GM18951 (cell line): Measurements from ENCODE around the gene CX3CL1.

Experiments
- POLR2A ChIP-seq: IDR thresholded peaks from 4 replicates; pipeline ENCODE4 v1.6.1; 2011; ENCODE audit warnings: mild to moderate bottlenecking; ENCODE audit not compliant: insufficient read length, insufficient read depth; ENCODE audit errors: extremely low read depth
- in situ Hi-C: fragments of 300-500 bp; cut with MboI; formaldehyde crosslinking; loops from one replicate; pipeline ENCODE4 v1.12.0; 2022; ENCODE audit warnings: low sequenced_read_pairs, mixed read lengths, inconsistent platforms; ENCODE audit not compliant: unreplicated experiment

The CX3CL1 gene

DNA sequence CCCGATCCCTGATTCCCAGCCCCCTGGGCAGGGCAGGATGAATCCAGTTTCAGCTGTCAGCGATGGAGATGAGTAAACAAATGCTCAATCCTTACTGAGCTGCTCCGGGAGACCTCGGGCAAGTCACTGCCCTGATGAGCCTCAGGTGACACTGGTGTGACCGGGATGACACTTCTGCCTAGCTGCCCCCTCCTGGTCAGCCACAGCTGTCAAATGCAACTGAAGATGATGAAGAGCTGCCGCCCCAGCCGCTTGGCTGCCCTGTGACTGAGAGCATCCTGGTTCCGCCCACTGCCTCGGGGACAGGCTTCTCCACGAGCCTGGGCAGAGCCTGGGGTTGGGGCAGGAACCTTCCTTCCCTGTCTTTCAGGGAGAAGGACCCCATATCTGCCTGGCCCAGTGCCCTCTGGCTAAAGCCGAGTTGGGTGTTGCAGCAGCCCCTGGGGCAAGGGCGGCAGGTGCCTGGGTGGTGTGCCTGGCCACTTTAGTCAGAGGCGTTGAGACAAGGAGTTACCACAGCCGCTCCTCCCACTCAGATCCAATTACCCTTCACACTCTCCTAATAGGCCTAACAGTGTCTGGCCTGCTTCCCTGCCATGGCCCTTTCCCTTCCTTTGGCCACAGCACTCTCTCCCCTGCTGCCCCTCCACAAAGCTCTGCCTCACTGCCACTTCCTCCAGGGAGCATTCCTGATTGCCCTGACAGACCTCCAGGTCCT, 37.7 kb downstream of the CX3CL1 start:
- TF ChIP-seq POLR2A = no peak
- in situ Hi-C loops = loop anchor here (25.0 kb wide), 1 partner anchor 323 kb away; the partner anchor contains the start of gene CPNE2

DNA sequence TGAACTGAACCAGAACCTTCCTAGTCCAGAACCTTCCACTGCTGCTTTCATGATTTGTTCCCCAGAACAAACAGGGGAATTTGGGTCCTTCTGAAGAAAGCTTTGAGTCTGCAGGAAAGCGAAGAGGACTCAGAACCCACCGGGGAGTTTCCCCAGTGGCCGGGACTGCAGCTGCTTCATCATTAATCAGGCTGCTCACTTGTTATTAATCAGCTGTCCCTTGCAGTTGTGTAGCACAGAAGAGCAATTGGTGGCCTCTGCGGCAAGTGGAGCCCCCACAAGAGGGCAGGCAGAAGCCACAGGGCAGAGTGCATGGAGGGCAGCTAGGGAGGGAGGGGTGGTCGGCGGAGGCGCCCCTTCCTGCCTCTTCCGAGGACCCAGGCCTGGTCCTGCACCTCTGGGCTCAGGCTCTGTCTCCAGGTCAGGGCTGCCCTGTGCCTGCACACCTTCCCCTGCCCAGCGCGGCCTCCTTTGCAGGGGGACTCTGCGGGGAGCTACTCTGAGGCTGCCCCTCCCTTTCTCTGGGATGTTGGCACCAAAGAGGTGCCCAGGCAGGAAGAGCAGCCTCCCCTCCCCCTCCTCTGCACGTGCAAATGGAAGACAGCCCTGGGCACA, 39.2 kb downstream of the CX3CL1 start:
- in situ Hi-C loops = loop anchor here (25.0 kb wide), 1 partner anchor 324 kb away; the partner anchor contains the start of gene CPNE2
- TF ChIP-seq POLR2A = no peak

DNA sequence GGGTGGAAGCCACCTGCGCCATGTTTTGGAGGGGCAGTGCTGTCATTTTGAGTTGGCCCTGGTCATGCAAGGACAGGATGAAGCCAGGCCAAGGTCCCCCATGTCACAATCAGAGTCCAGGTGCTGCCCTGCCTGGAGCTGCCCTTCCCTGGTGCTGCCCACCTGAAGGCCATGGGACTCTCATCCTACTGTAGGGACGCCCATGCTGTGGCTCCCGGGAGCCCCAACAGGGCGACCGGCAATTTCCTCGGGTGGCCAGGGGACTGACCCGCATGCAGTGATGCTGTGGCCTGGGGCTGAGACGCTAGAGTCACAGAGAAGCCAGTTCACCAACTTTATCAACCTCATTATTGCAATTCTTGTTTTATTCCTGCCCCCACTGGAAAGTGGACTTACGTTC, 40.3 kb downstream of the CX3CL1 start:
- in situ Hi-C loops = loop anchor here (25.0 kb wide), 1 partner anchor 325 kb away; the partner anchor contains the start of gene CPNE2
- TF ChIP-seq POLR2A = no peak

DNA sequence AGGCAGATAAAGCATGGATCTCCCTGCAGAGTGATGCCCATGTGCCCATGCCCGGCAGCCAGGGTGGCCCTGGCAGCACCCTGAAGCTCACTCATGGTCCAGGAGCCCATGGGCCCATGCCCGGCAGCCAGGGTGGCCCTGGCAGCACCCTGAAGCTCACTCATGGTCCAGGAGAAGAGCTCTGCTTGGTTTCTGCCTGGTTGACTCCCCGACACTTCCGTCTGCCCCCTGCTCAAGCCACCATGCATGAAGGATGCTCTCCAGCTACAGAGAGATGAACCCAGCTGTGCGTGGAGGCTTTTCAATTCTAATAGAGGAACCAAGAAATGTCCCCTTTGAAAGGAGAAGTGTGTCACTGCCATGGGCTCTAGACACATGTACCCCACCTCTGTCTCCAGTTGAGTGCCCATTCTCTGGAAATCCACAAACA, 41.0 kb downstream of the CX3CL1 start:
- no peak for TF ChIP-seq POLR2A

DNA sequence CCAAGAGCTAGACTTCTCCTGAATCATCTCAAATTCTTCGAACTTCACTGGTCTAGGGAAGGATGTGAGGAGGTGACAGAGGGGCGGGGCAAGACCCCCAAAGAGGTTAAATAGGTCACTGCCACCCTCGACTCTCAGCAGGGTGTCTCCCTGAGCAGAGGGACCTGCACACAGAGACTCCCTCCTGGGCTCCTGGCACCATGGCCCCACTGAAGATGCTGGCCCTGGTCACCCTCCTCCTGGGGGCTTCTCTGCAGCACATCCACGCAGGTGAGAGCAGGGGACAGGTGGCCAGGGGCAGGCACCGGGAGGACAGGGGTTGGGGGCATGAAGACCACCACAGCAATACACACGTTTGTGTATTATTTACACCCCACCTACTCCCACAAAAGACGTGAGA, 41.4 kb downstream of the CX3CL1 start:
- in situ Hi-C loops = loop anchor here (25.0 kb wide), 1 partner anchor 326 kb away; the partner anchor contains the start of gene CPNE2
- no peak for TF ChIP-seq POLR2A

More for the DNA sequence above, 41.0 kb downstream of the CX3CL1 start:
- in situ Hi-C loops = loop anchor here (25.0 kb wide), 1 partner anchor 326 kb away; the partner anchor contains the start of gene CPNE2

DNA sequence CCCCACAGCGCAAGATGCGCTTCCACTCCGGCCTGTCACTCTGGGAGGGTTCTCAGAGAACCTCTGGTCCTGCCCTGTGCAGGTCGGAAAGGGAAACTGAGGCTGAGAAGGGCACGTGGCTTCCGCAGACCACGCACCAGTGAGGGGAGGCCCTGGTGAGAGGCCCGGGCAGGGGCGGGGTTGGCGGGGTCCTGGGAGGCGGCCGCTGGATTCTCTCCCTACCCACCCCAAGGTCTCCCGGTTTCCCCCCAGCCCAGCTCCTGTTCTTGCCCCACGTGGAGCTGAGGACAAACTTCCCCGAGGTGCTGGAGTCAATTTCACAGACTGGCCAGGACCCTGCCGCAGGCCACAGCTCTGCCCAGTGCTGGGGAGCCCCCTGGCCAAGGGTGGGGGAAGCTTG, 43.8 kb downstream of the CX3CL1 start:
- TF ChIP-seq POLR2A = no peak
- in situ Hi-C loops = loop anchor here (5.0 to 25.0 kb wide), 2 partner anchors 114 to 329 kb away; partner anchors contain the start of gene CPNE2

DNA sequence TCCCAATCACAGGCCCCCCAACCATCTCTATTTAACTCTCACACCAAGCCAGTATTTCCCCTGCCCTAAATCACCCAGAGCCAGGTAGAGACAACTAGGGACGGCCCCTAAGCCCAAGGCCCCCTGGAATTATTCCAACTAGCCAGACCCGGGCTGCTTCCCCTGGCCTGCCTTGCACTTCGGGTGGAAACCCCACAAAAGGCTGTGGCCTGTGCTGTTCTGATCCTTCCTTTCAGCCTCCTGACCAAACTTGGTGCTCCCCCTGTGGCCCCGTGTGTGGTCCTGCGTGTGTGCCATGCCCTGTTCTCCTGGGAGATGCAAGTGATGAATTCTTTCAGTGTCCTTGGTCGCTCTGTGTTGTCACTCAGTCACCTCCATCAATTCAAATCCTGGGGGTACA, 47.2 kb downstream of the CX3CL1 start:
- in situ Hi-C loops = loop anchor here (5.0 to 25.0 kb wide), 2 partner anchors 117 to 332 kb away; partner anchors contain the start of gene CPNE2
- TF ChIP-seq POLR2A = no peak

DNA sequence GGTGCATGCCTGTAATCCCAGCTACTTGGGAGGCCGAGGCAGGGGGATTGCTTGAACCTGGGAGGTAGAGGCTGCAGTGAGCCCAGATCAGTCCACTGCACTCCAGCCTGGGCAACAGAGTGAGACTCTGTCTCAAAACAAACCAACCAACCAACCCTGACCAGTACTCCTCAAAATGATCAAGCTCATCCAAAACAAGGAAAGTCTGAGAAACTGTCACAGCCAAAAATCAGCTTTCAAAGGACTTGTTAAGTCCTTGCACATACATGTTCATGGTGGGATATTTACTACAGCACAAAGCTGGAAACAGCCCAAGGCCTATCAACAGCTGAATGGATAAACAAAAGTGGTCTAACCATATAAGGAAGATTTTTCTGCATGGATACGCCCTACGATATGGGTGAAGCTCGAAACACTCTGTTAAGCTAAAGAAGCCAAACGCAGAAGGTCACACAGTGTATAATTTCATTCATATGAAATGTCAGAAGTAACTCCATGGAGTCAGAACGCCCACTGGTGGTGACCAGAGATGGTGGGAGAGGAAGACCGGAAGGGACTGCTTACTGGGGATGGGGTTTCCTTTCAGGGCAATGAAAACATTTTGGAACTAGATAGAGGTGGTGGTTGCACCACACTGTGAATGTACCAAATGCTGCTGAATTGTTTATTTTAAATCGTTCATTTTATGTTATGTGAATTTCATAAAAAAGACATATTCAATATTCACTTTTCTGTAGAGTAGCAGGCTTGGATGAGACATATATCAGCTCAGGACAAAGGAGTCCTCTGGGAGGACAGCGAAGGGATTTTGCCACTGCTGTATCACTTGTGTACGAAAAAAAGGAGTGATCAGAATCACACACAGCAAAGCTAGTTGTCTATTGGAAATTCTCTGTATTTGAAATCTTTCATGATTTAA, 50.0 kb downstream of the CX3CL1 start:
- no peak for TF ChIP-seq POLR2A
- in situ Hi-C loops = loop anchor here (25.0 kb wide), 1 partner anchor 335 kb away; the partner anchor contains the start of gene CPNE2

DNA sequence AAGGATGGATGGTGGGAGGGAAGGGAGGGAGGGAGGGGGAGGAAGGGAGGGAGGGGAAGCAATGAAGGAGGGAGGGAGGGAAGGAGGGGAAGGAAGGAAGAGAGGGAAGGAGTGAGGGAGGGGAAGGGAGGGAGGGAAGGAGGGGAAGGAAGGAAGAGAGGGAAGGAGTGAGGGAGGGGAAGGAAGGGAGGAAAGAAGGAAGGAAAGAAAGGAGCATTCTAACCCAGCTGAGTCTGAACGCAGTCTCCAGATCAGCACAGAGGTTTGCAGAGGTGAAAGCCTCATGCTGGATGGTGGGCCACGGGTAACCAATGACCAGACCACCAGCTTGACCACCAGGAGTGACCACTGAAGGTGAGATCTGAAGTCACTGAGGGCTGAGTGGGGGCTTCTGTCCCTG, 50.9 kb downstream of the CX3CL1 start:
- TF ChIP-seq POLR2A = no peak
- in situ Hi-C loops = loop anchor here (25.0 kb wide), 1 partner anchor 336 kb away; the partner anchor contains the start of gene CPNE2

DNA sequence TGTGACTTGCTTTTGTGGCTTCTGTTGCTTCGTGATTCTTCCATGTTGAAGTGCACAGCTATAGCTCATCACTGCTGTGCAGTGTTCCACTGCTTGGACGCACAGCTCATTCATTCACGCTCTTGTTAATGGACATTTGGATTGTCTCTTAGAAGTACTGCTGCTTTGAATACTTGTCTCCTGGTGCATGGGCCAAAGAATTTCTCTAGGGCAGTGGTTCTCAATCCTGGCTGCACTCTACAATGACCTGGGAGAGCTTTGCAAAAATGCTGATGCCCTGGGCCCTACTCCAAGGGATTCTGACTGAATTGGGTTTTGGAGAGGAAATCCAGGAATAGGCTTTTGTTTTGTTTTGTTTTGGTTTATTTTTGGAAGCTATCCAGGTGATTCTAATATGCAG, 52.3 kb downstream of the CX3CL1 start:
- in situ Hi-C loops = loop anchor here (25.0 kb wide), 1 partner anchor 337 kb away; the partner anchor contains the start of gene CPNE2
- TF ChIP-seq POLR2A = no peak

DNA sequence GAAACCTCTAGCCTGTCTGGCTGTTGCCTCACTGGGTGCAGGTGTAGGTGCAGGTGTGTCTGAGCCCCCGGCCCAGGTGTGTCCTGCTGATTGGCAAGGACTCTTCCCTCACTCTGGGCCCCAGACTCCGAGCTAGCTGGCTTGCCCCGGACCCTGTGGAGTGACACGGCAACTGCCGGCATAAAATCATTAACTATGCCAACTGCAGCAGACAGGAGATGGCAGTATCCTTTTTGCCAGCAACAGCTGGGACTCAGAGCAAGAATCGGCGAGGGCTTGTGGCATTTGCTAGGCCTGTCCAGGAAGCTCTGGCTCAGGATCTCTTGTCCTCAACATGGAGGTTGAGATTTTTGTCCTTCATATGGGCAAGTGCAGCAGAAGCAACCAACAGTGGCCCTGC, 54.1 kb downstream of the CX3CL1 start:
- no peak for TF ChIP-seq POLR2A
- in situ Hi-C loops = no loop called here

DNA sequence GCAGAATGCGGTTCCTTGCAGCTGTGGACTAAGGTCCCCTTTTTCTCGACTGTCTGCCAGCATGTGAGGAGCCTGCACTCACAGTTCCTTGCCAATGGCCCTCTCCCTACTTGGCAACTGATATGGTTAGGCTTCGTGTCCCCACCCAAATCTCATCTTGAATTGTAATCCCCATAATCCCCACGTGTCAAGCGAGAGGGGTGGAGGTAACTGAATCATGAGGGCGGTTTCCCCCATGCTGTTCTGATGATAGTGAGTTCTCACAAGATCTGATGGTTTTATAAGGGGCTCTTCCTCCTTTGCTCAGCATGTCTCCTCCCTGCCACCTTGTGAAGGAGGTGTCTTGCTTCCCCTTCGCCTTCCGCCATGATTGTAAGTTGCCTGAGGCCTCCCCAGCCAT, 55.0 kb downstream of the CX3CL1 start:
- in situ Hi-C loops = no loop called here
- TF ChIP-seq POLR2A = no peak
